Measurements from ENCODE around the gene MAEL.

- TF ChIP-seq POLR2AphosphoS5 (IDR thresholded peaks at IDR 0.05) (no peak), POLR2A (IDR thresholded peaks at IDR 0.05) (no peak), EP300 (IDR thresholded peaks at IDR 0.05) (no peak)
- TF ChIP-seq, protein P1, sequence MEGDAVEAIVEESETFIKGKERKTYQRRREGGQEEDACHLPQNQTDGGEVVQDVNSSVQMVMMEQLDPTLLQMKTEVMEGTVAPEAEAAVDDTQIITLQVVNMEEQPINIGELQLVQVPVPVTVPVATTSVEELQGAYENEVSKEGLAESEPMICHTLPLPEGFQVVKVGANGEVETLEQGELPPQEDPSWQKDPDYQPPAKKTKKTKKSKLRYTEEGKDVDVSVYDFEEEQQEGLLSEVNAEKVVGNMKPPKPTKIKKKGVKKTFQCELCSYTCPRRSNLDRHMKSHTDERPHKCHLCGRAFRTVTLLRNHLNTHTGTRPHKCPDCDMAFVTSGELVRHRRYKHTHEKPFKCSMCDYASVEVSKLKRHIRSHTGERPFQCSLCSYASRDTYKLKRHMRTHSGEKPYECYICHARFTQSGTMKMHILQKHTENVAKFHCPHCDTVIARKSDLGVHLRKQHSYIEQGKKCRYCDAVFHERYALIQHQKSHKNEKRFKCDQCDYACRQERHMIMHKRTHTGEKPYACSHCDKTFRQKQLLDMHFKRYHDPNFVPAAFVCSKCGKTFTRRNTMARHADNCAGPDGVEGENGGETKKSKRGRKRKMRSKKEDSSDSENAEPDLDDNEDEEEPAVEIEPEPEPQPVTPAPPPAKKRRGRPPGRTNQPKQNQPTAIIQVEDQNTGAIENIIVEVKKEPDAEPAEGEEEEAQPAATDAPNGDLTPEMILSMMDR (IDR thresholded peaks at IDR 0.05), result no peak
Observed at GRCh38 chr1:166974647-166975345, 14.3 kb upstream of the MAEL start.

Data from suprapubic skin (tissue), 4 donors.